HG03045 (cell line): ENCODE data around the gene ASRGL1.
"Not testable (repeated sequence)": the region's sequence is repeated elsewhere in the genome, so short reads cannot be mapped to it uniquely, and the experiment has no call there.

Experiments
- ATAC-seq: cut with Tn5 transposase; IDR thresholded peaks from one replicate; pipeline ENCODE4 v1.9.1; 2021; ENCODE audit warnings: mild to moderate bottlenecking, moderate library complexity; ENCODE audit not compliant: unreplicated experiment

The ASRGL1 gene

GRCh38 chr11:62337303-62338181 lies at the start of gene ASRGL1:
TSS of gene ASRGL1 (plus strand) at chr11:62337448. CDS start at chr11:62337978, 530 bp downstream.
- ATAC-seq, result peak; percentile 69

GRCh38 chr11:62295504-62295903 lies 41.7 kb upstream of the ASRGL1 start:
- no peak for ATAC-seq

DNA sequence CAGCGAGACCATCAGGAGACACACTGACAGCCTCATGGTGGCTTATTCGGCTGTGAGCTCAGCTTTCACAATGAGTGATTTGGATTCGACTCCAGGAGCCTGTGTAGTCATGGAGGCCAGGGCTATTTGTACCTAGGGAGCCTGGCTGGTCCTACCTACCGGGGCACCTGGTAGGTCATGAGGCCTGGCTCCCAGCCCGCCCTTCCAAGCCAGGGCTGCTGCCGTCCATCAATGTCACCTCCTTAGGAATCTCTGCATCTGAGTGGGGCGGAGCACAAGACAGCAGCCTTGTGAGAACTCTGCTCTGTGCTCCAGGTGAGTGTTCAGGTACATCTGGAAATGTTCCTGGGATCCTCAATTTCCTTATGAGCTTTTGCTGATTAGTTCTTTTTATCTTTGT lies 38.3 kb upstream of the ASRGL1 start, which contains the start of gene SCGB1D4:
SCGB1D4 (minus strand) TSS at position 101 of the 400 bp plus-strand sequence; CDS start at position 36, 65 bp downstream.
- no peak for ATAC-seq

GRCh38 chr11:62306227-62306626 lies 31.0 kb upstream of the ASRGL1 start:
- ATAC-seq, result no peak

GRCh38 chr11:62307950-62308349 lies 29.3 kb upstream of the ASRGL1 start:
- ATAC-seq, result no peak

GRCh38 chr11:62309991-62310390 lies 27.3 kb upstream of the ASRGL1 start:
- no peak for ATAC-seq

DNA sequence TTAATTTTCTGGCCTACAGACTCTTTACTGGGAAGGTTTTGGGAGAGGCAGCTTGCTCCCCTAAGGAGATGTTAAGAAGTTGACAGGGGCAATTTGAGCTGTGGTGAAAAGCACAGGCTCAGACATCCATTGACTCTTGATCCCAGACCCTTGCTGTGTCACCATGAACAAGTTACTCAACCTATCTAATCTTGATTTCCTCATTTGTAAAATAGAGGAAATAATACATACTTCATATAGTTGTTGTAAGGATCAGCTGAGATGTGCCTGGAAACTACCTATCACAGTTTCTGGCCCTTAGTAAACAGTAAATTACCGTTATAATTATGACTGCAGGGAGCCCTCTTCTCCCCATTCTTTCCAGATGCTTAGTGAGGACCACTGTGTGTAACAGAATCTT lies 21.8 kb upstream of the ASRGL1 start:
- ATAC-seq, result no peak

DNA sequence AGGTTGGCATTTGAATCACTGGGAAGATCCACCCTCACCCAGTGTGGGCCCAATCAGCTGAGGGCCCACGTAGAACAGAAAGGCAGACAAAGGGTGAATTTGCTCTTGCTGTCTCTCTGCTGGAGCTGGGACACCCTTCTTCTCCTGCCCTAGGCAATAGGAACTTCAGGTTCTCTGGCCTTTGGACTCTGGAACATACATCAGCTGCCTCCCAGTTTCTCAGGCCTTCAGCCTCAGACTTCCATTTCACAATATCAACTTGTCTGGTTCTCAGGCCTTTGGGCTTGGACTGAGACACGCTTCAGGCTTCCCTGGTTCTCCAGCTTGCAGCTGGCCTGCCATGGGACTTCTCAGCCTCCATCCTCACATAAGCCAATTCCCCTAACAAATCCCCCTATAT lies 14.7 kb upstream of the ASRGL1 start:
- no peak for ATAC-seq

DNA sequence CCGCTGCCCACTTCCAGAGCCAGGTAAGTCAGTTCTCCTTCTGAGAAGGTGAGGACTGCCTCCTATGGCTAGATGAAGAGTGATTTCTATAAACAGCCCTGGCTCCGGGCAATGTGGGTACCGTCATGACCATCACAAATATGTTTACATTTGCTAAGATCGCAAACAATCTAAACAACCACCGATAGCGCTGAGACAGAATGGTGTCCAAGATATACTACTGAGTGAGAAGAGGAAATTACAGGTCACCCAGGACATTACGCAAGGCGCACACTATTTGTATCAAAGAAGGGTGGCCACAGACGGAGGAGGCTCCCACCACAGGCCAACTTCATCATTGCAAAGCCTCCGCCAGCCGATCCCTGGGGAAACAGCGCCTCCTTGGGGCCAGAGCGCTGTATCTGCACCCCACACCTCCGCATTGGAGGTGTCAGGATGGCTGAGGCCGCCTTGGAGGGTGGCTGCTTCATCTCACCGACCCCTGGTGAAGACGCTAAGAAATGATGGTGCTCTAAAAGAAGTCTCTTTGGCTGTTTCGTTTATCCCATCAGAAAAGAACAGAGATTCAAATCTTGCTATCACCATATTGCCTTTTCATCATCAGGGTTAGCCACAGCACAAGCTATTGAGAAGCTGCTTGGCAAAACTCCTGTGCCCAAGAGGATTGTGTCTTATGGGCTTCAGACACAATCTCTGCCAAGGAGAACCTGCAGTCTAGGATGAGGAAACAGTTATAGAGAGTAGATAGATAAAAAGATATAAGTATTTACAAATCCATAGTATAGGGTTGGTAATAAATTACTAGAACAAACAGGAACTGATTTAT lies 12.3 kb upstream of the ASRGL1 start:
- ATAC-seq, result no peak

- not testable (repeated sequence) for ATAC-seq
Observed at GRCh38 chr11:62325781-62326180, 11.5 kb upstream of the ASRGL1 start.

- not testable (repeated sequence) for ATAC-seq
Observed at GRCh38 chr11:62326719-62327118, 10.5 kb upstream of the ASRGL1 start.

- ATAC-seq, result not testable (repeated sequence)
Observed at GRCh38 chr11:62327541-62327940, 9.7 kb upstream of the ASRGL1 start.

DNA sequence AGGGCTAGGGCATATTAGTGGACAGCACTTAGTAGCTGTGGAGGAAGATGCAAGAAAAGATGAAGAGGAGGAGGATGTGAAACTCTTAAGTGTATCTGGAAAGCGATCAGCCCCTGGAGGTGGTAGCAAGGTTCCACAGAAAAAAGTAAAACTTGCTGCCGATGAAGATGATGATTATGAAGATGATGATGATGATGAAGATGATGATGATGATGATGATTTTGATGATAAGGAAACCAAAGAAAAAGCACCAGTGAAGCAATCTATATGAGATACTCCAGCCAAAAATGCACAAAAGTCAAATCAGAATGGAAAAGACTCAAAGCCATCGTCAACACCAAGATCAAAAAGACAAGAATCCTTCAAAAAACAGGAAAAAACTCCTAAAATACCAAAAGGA lies 6.0 kb upstream of the ASRGL1 start:
- ATAC-seq, result not testable (repeated sequence)

DNA sequence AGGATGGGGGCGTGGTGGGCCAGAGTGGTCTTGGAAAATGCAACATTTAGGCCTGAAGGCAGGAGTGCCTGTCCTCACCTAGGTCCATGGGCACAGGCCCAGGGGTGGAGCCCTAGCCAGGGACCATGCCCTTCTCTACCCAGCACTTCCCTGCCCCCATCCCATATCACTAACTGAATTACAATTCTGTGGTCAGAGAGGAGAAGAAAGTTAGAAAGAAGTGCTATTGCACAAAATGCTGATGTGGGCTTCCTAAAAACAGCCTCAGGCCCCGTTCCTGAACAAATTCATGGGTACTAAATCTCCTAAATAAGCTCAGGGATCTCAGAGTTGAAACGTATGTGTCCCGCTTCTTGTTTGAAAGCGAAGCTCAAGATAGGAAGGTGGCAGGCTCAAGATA lies 3.5 kb upstream of the ASRGL1 start:
- no peak for ATAC-seq

- not testable (repeated sequence) for ATAC-seq
Observed at GRCh38 chr11:62336949-62337302, 322 bp upstream of the ASRGL1 start.

DNA sequence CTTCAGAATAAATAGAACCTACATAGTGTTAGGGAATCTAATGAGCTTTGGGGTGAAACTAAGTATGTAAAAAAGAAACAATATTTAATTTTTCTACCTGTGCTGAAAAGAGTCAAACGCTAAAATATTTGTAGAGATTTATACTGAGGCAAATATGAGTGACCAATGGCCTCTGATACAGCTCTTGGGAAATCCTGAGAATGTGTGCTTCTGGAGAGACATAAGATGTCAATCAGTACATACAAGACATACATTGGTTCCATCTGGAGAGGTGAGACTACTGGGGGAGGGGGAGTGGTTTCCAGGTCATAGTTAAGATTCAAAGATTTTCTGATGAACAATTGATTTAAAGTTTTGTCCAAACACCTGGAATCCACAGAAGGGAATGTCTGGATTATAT lies 970 bp downstream of the ASRGL1 start:
- ATAC-seq, result no peak

- no peak for ATAC-seq
Observed at GRCh38 chr11:62340269-62340901, 3.1 kb downstream of the ASRGL1 start.

DNA sequence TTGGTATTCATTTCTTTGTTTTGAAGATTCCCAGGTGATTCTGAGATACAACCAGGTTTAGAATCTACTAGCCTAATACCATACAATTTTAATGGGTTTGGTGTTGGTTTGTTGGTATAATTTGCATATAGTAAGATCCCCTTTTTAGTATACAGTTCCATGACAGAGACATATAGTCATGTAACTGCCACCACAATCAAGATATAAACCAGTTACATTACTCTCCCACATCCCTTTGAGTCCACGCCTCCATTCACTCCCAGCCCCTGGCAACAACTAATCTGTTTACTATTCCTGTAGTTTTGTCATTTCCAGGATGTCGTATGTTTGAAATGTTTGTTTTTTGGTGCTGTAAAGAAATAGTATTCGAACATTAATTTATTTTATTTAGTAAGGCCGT lies 4.3 kb downstream of the ASRGL1 start:
- no peak for ATAC-seq

GRCh38 chr11:62343646-62344190 lies 6.5 kb downstream of the ASRGL1 start:
- not testable (repeated sequence) for ATAC-seq

DNA sequence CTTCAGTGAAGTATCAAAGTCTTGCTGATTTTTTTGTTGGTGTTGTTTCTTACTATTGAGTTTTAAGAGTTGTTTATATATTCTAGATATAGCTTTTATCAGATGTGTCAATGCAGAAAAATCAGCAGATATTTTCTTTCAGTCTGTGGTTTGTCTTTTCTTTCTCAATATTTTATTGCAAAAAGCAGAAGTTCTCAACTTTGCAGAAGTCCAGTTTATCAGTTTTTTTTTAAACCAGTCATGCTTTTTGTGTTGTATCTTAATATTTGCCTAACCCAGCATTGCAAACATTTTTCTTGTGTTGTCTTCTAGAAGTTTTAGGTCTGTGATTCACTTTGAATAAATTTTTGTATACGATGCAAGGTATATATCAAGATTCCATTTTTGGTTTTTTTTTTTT lies 7.0 kb downstream of the ASRGL1 start:
- no peak for ATAC-seq

DNA sequence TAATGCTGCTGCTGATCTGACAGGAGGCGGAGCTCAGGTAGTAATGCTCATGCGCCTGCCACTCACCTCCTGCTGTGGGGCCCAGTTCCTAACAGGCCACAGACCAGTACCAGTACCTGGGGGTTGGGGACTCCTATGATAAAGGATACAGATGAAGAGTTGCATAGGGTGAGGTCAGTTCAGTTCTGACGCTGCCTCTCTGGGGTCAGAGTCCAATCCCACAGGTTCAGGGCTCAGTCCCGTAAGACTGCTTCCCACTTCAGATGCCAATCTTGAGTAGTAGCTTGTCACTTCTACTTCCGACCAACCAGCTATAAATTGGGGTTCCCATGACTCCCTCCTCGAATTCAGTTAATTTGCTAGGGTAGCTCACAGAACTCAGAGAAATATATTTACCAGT lies 8.6 kb downstream of the ASRGL1 start:
- no peak for ATAC-seq
